Skin of body (tissue), 2 donors: Measurements from ENCODE around the gene NNAT. TPM values are rescaled to one million over a fixed set of nuclear protein-coding genes. Genes with fewer than 3 reads are reported as not detected.
A peak's percentile ranks its signal among the peaks of the same experiment; 100 is the strongest.

Experiments
- DNase-seq: peaks from one replicate; lab custom pipeline; 2025; lab: John Stamatoyannopoulos, UW
- total RNA-seq: library from RNA; depleted of rRNA; stranded (reverse); fragments of >200 nt; gene quantifications from one replicate; pipeline ENCODE4 v1.2.3, GENCODE V29; 2014

NNAT gene
- total RNA-seq, 1 donor from 2014 or later = 22.0 TPM

DNA sequence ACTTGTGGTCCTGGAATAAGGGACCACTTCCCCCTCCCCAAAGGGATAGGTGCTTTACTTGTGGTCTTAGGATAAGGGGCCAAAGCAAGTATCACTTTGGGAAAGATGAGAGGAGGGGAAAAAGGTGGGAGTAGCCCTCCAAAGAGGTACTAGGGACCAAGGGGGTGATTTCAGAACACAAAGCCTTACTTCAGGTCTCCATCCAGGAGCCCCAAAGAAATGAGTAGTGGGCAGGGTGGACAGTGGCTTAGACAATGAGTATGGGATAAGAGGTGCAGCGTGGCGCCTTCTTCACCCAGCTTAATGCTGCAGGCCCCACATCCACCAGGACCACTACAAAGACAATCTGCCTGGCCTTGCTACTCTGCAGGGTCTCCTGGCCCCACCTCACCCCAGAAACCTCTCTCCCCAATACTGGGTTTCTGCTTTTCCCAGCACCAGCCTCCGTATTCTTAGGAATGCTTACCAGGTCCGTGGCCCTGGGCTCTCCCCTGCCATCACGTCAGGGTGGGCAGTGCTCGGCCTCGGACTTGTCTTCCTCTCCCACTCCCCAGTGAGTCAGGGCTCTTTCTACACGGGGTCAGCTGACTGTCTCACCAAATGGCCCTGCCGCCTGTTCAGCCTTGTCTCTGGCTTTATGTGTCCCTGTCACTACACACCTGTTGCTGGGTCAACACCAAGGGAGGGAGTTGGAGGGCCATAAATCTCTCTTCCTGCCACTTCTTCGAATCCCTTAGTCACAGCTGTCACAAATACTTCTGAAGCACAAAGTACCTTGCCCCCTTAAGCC lies 3.1 kb downstream of the NNAT start:
- DNase-seq = peak; percentile 13

- no peak for DNase-seq
Measured at GRCh38 chr20:37524859-37525708, 4.0 kb downstream of the NNAT start.

DNA sequence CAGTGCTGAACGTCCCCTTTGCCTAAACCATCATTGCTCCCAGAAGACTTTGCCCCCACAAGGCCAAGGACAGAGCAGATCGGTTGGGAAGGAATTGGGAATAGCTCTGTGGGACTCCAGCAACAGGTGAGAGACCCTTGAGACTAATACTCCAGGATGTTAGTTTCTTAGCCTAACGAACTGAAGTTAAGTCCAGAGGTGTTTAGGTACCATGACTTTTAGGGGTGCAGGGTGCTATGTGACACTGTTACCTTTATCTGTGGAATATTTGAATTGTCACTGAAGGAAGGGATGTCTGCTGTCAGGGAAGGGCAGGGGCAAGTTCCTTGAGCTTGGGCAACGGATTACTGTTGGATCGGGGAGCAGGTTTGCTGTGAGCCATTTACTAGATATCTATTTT lies 4.8 kb downstream of the NNAT start:
- DNase-seq = no peak

- DNase-seq = peak; percentile 72
Measured at GRCh38 chr20:37526238-37526838, 5.3 kb downstream of the NNAT start.

GRCh38 chr20:37526839-37527637 lies 6.0 kb downstream of the NNAT start:
- DNase-seq = no peak

DNA sequence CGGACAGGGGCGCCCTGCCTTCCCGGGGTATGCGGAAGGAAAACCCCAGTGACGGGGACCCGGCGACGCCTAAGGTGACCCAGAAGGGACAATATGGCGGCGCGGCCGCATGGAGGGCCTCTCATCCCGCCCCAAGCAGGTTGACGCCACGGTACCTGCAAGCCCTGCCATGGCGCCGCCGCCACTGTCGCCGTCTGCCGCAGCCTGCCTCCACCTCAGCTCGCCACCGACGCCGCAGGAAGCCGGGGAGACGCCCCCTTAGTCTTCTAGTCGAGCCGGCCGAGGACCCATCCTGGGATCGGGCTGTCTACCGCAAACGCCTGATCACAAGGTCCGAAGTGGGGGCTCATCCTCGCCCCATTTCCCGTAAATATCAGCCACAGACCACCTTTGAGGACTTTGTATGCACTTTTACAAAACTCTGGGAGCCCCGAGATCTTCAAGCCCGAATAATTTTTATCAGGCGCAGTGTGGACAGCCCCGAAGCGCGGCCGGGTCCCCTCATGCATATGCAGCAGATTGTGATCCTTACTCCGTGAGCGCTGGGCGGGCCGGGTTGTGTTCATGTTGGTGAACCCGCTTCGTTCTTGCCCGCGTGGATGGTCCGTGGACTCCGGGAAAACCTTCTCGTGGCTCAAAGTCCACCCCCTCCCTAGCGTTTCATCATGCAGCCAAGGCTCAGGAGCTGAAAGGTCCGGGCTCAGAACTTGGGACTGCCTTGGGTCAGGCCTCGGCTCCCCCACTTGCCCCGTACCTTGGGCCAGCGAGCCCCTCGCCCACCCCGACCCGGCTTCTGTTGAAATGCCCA lies 6.8 kb downstream of the NNAT start, which contains the start of gene BLCAP:
BLCAP (minus strand) TSS at position 239 of the 808 bp plus-strand sequence. CDS start 8,702 bp downstream, outside the sequence.
- peak; percentile 89 for DNase-seq

DNA sequence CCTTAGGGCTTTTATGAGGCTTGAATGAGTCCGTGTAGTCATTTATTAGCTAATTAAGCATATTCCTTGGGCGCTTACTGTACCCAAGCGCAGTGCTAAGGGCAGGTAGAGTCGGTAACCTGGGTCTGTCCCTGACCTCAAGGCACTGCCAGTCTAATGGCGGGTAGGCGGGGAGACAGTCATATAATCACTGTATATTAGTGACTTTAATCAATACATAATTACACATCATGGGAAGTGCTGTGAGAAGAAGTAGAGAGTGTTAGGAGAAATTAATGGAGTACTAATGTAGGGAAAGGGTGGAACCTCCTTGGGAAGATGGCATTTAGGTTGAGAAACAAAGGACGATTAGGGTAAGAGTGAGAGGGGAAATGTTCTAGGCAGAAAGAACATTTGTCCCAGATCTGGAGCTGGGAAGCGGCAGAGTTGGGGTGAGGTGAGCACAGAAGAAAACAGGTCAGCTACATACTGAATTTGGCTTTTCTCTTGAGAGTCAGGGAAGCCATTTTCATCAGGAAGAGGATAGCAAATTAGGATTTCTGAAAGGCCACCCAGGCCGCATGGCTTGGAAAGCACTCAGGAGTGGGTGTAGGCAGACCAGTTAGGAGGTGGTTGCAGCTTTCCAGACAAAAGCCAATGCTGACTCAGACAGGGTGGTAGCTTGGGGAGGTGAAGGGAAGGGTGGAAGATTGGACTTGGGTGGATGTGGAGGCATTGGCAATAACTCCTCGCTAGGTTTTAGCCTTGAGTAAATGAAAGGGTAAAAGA lies 7.6 kb downstream of the NNAT start:
- no peak for DNase-seq

DNA sequence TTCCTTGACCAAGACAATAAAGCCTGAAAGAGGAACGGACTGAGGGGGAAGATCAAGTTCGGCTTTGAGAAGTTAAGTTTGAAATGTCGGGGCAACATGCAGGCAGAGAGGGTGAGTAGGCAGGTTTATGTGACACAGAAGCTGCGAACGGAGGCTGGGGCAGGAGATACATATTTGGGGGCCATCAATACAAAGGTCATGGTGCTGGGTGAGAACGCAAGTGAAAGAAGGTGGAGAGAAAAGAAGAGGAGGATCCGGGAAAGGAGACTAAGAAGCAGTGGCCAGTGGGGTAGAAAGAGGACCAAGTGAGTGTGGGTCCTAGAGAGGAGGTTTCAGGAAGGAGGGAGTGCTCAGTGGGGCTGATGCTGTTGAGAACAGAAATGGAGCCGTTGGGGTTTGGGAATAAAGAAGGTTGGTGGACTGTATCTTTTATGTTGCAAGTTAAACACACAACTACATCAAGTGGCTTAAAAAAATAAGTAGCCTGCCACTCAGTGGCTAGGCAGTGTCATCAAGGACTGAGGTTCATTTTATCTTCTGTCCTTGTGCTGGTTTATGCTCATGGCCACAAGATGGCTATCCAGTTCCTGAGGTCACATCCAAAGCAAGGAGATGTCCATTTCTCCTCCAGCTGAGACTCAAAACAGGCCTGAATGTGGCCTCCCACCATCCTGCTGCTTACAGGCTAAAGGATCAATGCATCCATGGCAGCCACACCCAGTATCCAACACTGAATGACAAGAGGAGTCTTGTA lies 8.3 kb downstream of the NNAT start:
- no peak for DNase-seq

GRCh38 chr20:37529968-37530600 lies 9.0 kb downstream of the NNAT start:
- no peak for DNase-seq

DNA sequence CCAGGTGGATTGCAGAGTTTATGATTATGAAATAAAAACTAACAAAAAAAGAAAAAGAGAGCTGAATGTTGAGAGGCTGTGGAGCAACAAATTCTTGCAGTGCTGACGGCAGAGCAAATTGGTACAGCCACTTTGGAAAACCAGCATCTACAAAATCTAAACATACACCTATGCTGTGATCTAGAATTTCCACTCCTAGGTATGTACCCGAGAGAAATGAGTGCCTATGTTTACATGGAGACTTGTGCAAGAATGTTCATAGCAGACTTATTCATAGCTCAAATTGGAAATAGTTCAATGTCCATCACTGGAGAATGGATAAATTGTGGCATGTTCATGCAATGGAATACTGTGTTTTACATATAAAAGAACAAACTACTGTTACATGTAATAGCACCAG lies 9.6 kb downstream of the NNAT start:
- no peak for DNase-seq

DNA sequence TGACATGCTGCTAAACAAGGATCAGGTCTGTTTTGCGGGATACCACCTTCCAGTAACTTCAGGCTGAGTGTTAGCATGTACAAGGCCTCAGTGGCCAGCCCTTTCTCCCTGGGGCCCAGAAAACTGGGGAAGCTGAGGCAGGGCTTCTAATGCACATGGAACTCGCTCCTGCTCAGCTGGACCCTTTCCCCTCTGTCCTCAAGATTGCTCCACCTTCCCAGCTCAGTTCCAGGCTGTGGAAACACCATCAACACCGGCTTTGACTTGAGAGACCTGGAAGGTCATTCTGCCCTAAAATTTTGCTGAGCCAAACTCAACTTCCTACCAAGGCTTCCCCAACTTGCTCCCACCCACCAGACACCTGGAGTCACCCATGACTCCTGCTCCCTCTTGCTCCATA lies 10.8 kb downstream of the NNAT start:
- no peak for DNase-seq

DNA sequence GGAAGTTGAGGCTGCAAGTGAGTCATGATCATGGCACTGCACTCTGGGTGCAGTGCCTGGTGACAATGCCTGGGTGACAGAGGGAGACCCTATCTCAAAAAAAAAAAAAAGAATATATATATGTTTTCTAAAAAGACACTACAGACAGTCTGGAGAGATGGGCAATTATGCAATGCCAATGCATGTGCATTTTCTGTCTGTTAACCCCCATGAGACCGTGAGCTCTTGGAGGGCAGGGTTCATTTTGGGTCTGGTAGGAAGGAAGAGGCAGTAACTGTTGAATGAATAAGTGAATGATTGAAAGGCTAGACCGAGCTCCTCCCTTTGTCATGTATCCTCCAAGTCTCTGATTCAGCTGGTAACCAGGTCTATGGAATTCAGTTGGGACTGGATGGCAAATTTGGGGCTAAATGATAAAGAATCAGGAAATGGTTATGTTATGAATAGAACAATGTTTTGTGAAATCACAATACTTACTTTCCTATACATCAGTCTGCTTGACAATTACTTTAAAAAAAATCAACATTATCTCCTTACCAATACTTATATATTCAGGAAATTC lies 12.2 kb downstream of the NNAT start:
- DNase-seq = no peak

GRCh38 chr20:37534401-37535157 lies 13.5 kb downstream of the NNAT start:
- DNase-seq = peak; percentile 90

- no peak for DNase-seq
Measured at GRCh38 chr20:37535443-37536132, 14.5 kb downstream of the NNAT start.

DNA sequence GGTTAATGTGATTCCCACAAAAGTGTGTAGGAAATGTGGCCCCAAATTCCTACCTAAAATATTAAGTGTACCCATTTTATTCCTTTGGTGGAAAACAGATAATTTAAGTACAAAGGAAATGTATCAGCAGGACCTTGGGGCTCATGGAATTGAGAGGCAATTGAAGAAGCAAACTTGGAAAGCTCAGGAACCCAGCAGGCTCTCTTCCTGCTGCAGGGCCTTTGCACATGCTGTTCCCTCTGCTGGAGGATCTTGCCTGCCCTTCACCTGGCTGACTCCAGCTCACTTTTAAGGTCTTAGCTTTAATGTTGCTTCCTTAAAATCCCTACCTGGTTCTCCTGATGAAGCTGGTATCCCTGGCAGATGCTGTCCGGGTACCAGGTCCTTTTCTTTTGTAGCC lies 16.5 kb downstream of the NNAT start:
- DNase-seq = no peak

DNA sequence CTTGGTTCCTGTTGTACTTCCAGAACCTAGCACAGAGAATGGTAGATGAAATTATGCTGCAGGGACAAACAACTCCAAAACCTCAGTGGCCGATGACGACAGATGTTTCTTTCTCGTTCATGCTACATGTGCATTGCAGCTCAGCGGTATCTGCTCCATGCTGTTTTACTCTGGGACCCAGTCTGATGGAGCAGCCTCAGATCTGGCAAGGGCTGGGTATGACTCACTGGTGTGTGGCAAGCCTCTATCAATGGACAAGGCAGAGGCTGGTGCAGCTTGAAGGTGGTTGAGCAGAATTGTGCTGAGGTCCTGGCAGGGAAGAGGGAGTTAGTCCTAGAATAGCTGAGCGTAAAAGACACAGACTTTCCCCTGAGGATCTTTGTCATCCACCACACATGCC lies 17.0 kb downstream of the NNAT start:
- DNase-seq = no peak

- no peak for DNase-seq
Measured at GRCh38 chr20:37539424-37539823, 18.4 kb downstream of the NNAT start.
